Measurements from ENCODE around the gene SASS6.

Gene SASS6

GRCh38 chr1:100151679-100152078 lies 18.9 kb upstream of the SASS6 start:
- H3K4me1 ChIP-seq: no peaks in the 10 kb centered on the region
- H3K4me3 ChIP-seq (ENCODE audit: low read depth, low read length): no peak overlapping the region
- no peak overlapping the region for H3K27ac ChIP-seq
- no peaks in the 10 kb centered on the region for H3K9me3 ChIP-seq (ENCODE audit: control insufficient read depth, low read length)
- H3K36me3 ChIP-seq (ENCODE audit: control insufficient read depth, insufficient read depth, low read length): no peaks in the 10 kb centered on the region
- no peak overlapping the region for H3K4me2 ChIP-seq (ENCODE audit: low read length)
- no peak for TF ChIP-seq CTCF (IDR thresholded peaks at IDR 0.05)
- H3K79me2 ChIP-seq: no peaks in the 10 kb centered on the region
- H3K9ac ChIP-seq: no peak overlapping the region
- no peaks in the 10 kb centered on the region for H3K27me3 ChIP-seq (ENCODE audit: control insufficient read depth, insufficient read depth, low read length)
- H2AFZ ChIP-seq: no peak overlapping the region

- Histone ChIP-seq H3K27ac (no peak overlapping the region), H3K9ac (no peak overlapping the region), H3K36me3 (ENCODE audit: control insufficient read depth, insufficient read depth, low read length) (no peaks in the 10 kb centered on the region), H3K79me2 (no peaks in the 10 kb centered on the region), H3K27me3 (ENCODE audit: control insufficient read depth, insufficient read depth, low read length) (no peaks in the 10 kb centered on the region), H3K4me1 (no peaks in the 10 kb centered on the region), H3K9me3 (ENCODE audit: control insufficient read depth, low read length) (no peaks in the 10 kb centered on the region), H3K4me3 (ENCODE audit: low read depth, low read length) (no peak overlapping the region), H2AFZ (no peak overlapping the region), H3K4me2 (ENCODE audit: low read length) (no peak overlapping the region)
- no peak for TF ChIP-seq CTCF (IDR thresholded peaks at IDR 0.05)
Measured at GRCh38 chr1:100147875-100148274, 15.1 kb upstream of the SASS6 start.

GRCh38 chr1:100146958-100147357 lies 14.2 kb upstream of the SASS6 start:
- no peak for TF ChIP-seq CTCF (IDR thresholded peaks at IDR 0.05)
- no peaks in the 10 kb centered on the region for H3K79me2 ChIP-seq
- H2AFZ ChIP-seq: no peak overlapping the region
- H3K27me3 ChIP-seq (ENCODE audit: control insufficient read depth, insufficient read depth, low read length): no peaks in the 10 kb centered on the region
- H3K4me2 ChIP-seq (ENCODE audit: low read length): no peak overlapping the region
- H3K4me3 ChIP-seq (ENCODE audit: low read depth, low read length): no peak overlapping the region
- H3K9me3 ChIP-seq (ENCODE audit: control insufficient read depth, low read length): no peaks in the 10 kb centered on the region
- no peak overlapping the region for H3K27ac ChIP-seq
- H3K9ac ChIP-seq: no peak overlapping the region
- no peaks in the 10 kb centered on the region for H3K36me3 ChIP-seq (ENCODE audit: control insufficient read depth, insufficient read depth, low read length)
- H3K4me1 ChIP-seq: no peaks in the 10 kb centered on the region

- no peaks in the 10 kb centered on the region for H3K36me3 ChIP-seq (ENCODE audit: control insufficient read depth, insufficient read depth, low read length)
Measured at GRCh38 chr1:100145116-100145515, 12.4 kb upstream of the SASS6 start.

More at GRCh38 chr1:100145116-100145515, 12.4 kb upstream of the SASS6 start:
- no peak for TF ChIP-seq CTCF (IDR thresholded peaks at IDR 0.05)
- Histone ChIP-seq H3K4me2 (ENCODE audit: low read length) (no peak overlapping the region), H3K4me1 (no peaks in the 10 kb centered on the region), H3K9ac (no peak overlapping the region), H3K27ac (no peak overlapping the region), H3K27me3 (ENCODE audit: control insufficient read depth, insufficient read depth, low read length) (no peaks in the 10 kb centered on the region), H3K4me3 (ENCODE audit: low read depth, low read length) (no peak overlapping the region), H3K79me2 (no peaks in the 10 kb centered on the region), H3K9me3 (ENCODE audit: control insufficient read depth, low read length) (no peaks in the 10 kb centered on the region), H2AFZ (no peak overlapping the region)
